DND-41 (cell line): ENCODE results near the gene WDR81.

Experiments used
- EZH2 ChIP-seq: IDR thresholded peaks from 3 replicates; pipeline ENCODE4 v1.6.1; 2012; ENCODE audit warnings: borderline replicate concordance, low read depth, mild to moderate bottlenecking, moderate library complexity, low read length, inconsistent platforms; ENCODE audit not compliant: severe bottlenecking
- TF ChIP-seq, protein P1 (sequence below): IDR thresholded peaks from 2 replicates; pipeline ENCODE4 v1.5.1; 2012; ENCODE audit warnings: borderline replicate concordance, low read length, moderate library complexity, mild to moderate bottlenecking; ENCODE audit not compliant: poor library complexity, severe bottlenecking; ENCODE audit errors: extremely low read depth

DNA sequence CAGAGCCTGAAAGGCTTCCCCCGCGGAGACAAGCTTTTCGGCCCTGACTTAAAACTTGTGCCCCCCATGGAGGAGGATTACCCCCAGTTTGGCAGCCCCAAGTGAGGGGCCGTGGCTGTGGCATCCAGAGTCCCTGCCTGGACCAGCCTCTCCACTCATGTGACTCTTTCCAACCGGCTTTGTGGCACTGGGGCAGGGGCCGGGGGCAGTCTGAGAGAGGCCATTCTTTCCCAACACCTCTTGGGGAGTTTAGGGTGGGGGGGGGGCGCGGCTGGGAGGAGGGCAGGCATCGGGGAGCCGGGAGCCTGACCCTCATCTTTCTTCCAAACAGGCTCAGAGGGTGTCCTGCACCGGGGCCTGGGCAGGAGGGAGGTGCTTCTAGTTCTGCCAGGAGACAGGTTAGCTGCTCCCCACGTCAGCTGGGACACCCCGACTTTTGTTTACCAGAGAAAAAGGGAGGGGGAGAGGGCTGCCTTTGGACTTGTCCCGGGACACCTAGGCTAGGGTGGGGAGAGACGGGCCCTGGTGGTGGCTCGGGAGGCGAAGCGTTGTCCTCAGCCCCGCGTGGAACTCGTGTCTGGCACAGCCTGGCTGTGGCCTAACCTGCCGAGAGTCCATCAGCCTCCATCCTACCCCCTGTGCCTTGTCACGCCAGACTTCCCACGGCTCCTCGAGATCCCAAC is 30.1 kb downstream of the WDR81 start:
- TF ChIP-seq EZH2, result no peak
- TF ChIP-seq, protein P1, sequence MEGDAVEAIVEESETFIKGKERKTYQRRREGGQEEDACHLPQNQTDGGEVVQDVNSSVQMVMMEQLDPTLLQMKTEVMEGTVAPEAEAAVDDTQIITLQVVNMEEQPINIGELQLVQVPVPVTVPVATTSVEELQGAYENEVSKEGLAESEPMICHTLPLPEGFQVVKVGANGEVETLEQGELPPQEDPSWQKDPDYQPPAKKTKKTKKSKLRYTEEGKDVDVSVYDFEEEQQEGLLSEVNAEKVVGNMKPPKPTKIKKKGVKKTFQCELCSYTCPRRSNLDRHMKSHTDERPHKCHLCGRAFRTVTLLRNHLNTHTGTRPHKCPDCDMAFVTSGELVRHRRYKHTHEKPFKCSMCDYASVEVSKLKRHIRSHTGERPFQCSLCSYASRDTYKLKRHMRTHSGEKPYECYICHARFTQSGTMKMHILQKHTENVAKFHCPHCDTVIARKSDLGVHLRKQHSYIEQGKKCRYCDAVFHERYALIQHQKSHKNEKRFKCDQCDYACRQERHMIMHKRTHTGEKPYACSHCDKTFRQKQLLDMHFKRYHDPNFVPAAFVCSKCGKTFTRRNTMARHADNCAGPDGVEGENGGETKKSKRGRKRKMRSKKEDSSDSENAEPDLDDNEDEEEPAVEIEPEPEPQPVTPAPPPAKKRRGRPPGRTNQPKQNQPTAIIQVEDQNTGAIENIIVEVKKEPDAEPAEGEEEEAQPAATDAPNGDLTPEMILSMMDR, result no peak
